GM19468 (cell line): Measurements from ENCODE around the gene AP2S1.
"Not testable (repeated sequence)": the region's sequence is repeated elsewhere in the genome, so short reads cannot be mapped to it uniquely, and the experiment has no call there.

Source experiments
- ATAC-seq: cut with Tn5 transposase; IDR thresholded peaks from one replicate; pipeline ENCODE4 v1.9.1; 2021; ENCODE audit warnings: mild to moderate bottlenecking, moderate library complexity, moderate number of reproducible peaks; ENCODE audit not compliant: unreplicated experiment; ENCODE audit errors: extremely low read depth

The AP2S1 gene

GRCh38 chr19:46850228-46851203 lies at the start of gene AP2S1:
AP2S1 (minus strand) TSS chr19:46850846; CDS start chr19:46850766, 80 bp downstream.
- ATAC-seq: peak; percentile 72

DNA sequence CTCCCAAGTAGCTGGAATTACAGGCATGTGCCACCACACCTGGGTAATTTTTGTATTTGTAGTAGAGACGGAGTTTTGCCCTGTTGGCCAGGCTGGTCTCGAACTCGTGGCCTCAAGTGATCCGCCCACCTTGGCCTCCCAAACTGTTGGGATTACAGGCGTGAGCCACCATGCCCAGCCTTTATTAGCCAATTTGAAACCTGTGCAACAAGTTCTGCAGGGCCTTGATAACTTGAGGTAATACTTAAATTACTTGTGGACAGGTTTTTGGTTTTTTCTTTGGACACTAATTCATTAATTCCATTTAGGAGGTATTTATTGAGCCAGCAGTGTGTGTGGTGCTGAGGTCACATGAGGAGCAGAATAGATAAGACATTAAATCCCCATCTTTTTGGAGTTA lies 49.7 kb upstream of the AP2S1 start:
- no peak for ATAC-seq

GRCh38 chr19:46898731-46899130 lies 48.1 kb upstream of the AP2S1 start:
- ATAC-seq: no peak

- no peak for ATAC-seq
Measured at GRCh38 chr19:46896076-46896794, 45.6 kb upstream of the AP2S1 start.

- no peak for ATAC-seq
Measured at GRCh38 chr19:46892252-46893179, 41.9 kb upstream of the AP2S1 start.

GRCh38 chr19:46890423-46891170 lies 40.0 kb upstream of the AP2S1 start:
- ATAC-seq: no peak

GRCh38 chr19:46887240-46887782 lies 36.7 kb upstream of the AP2S1 start:
- ATAC-seq: no peak

DNA sequence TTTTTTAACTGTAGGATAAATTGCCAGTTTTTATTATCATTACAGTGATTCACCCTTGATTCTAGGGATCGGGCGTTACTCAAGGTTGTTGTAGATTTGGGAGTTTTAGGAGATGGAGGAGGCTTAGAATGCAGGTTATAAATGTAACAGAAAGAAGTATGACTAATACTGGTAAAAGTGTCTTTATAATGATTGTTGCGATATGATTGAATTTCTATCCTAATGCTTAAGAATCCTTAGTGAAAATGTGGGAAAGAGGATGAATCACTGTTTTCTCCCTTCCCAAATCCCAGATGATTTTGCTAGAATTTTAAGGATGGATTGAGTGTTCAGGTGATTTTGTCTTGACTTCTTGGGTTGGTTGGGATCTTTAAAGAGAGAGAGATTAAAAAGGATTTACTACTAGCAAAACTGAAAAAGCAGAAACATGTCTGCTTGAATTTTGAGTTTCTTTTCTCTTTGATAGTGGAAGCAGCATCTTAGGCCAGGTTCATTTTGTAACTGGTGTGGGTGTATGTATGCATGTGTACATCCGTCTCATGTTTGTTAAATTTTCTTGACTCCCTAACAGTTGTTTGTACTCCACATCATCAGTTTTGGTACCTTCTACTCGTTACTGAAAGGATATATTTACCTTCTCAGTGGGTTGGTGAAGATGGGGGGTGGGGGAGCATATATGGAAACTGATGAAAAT lies 36.0 kb upstream of the AP2S1 start:
- ATAC-seq: no peak

DNA sequence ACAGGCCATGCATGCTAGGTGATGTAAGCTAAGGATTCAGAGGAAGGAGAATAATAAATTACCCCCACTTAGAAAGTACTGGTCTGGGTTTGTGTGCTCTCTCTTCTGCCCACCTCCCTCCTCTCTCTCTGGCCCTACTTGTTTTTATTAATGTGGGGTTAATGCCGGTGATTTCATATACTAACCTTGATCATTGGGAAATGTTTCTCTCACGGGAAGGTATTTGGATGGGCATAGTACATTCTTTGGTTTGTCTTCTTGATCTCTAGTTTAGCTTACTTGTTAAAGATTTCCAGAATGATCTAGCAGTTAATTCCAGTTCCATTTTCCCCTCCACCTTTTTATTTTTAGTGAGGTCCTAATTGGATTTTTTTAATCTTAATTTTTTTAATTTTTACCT lies 34.8 kb upstream of the AP2S1 start:
- ATAC-seq: no peak

GRCh38 chr19:46882751-46883150 lies 32.1 kb upstream of the AP2S1 start:
- not testable (repeated sequence) for ATAC-seq

DNA sequence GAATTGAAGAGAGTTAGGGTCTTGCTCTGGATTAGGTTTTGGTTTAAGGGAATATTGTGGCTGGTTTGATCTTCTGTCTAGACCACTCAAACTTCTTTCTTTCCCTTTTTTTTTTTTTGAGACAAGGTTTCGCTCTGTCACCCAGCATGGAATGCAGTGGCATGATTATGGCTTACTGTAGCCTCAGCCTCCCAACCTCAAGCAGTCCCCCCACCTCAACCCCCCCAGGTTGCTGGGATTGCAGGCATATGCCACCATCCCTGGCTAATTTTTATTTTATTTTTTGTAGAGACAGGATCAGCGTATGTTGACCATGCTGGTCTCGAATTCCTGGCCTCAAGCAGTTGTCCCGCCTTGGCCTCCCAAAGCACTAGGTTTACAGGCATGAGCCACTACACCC lies 31.4 kb upstream of the AP2S1 start:
- no peak for ATAC-seq

DNA sequence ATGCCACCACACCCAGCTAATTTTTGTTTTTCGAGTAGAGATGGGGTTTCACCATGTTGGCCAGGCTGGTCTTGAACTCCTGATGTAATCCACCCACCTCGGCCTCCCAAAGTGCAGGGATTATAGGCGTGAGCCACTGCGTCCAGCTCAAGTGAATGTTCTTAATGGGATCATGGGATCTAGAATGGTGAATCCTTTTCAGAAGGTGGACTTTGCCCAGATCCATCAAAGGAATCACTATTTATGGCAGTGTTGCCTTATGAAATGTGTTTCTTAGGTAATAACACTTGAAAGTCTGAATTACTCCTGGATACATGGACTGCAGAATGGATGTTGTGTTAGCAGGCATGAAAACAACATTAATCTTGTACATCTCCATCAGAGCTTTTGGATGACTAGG lies 30.4 kb upstream of the AP2S1 start:
- no peak for ATAC-seq

DNA sequence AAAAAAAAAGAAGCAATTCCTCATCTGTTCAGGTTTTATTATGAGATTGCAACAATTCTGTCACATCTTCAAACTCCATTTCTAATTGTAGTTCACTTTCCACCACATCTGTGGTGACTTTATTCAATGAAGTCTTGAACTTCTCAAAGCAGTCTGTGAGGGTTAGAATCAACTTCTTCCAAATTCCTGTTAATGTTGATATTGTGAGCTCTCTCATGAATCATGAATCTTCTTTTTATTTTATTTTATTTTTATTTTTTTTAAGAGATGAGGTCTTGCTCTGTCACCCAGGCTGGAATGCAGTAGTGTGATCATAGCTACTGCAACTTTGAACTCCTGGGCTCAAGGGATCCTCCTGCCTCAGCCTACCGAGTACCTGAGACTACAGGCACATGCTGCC lies 29.8 kb upstream of the AP2S1 start:
- ATAC-seq: no peak

- no peak for ATAC-seq
Measured at GRCh38 chr19:46878613-46879375, 28.1 kb upstream of the AP2S1 start.

- no peak for ATAC-seq
Measured at GRCh38 chr19:46875657-46876056, 25.0 kb upstream of the AP2S1 start.

- no peak for ATAC-seq
Measured at GRCh38 chr19:46875234-46875633, 24.6 kb upstream of the AP2S1 start.

- ATAC-seq: no peak
Measured at GRCh38 chr19:46872967-46873366, 22.3 kb upstream of the AP2S1 start.

GRCh38 chr19:46871173-46871572 lies 20.5 kb upstream of the AP2S1 start:
- not testable (repeated sequence) for ATAC-seq
